Osteoblast (primary cell): ENCODE results near the gene ZNF608. TPM values are rescaled to one million over a fixed set of nuclear protein-coding genes. Genes with fewer than 3 reads are reported as not detected.

ENCODE experiments used
- DNase-seq: peaks from one replicate; pipeline ENCODE4 v3.0.0; 2011; ENCODE audit warnings: low spot score, mixed read lengths; ENCODE audit not compliant: insufficient read length; ENCODE audit errors: missing footprints
- H2AFZ ChIP-seq: 2 replicates; pipeline ENCODE4 v1.6.0; 2011; ENCODE audit warnings: mild to moderate bottlenecking, low read length
- H3K27ac ChIP-seq: 2 replicates; pipeline ENCODE4 v1.5.1; 2011; ENCODE audit warnings: mild to moderate bottlenecking, low read depth, low read length, moderate library complexity
- H3K27me3 ChIP-seq: 2 replicates; pipeline ENCODE4 v1.6.0; 2012; ENCODE audit warnings: mild to moderate bottlenecking, control low read depth, inconsistent platforms, low read length, moderate library complexity; ENCODE audit not compliant: insufficient read depth
- H3K36me3 ChIP-seq: 2 replicates; pipeline ENCODE4 v1.5.1; 2011; ENCODE audit warnings: mild to moderate bottlenecking, low read length, control low read depth, moderate library complexity; ENCODE audit not compliant: insufficient read depth
- H3K4me1 ChIP-seq: 2 replicates; pipeline ENCODE4 v1.5.1; 2011; ENCODE audit warnings: mild to moderate bottlenecking, low read length, control low read depth, moderate library complexity; ENCODE audit not compliant: insufficient read depth
- H3K4me2 ChIP-seq: 2 replicates; pipeline ENCODE4 v1.6.0; 2011; ENCODE audit warnings: mild to moderate bottlenecking, low read length; ENCODE audit not compliant: insufficient read depth
- H3K4me3 ChIP-seq: fragments of 200-600 bp; sonication (generic); 3 replicates; pipeline ENCODE4 v1.5.1; 2012; ENCODE audit warnings: mild to moderate bottlenecking, low read length, inconsistent platforms; ENCODE audit not compliant: insufficient read depth
- H3K79me2 ChIP-seq: 2 replicates; pipeline ENCODE4 v1.6.0; 2012; ENCODE audit warnings: mild to moderate bottlenecking, low read length, control low read depth, inconsistent platforms; ENCODE audit not compliant: insufficient read depth
- H3K9me3 ChIP-seq: 2 replicates; pipeline ENCODE4 v1.5.1; 2011; ENCODE audit warnings: low read depth, low read length, control low read depth
- H4K20me1 ChIP-seq: 2 replicates; pipeline ENCODE4 v1.6.0; 2012; ENCODE audit warnings: mild to moderate bottlenecking, low read length, control low read depth; ENCODE audit not compliant: insufficient read depth
- total RNA-seq: library from RNA; depleted of rRNA; stranded (reverse); fragments of >200 nt; gene quantifications from 2 replicates; pipeline ENCODE4 v1.2.3, GENCODE V29; 2012
- TF ChIP-seq, protein P1 (sequence below): IDR thresholded peaks from 2 replicates; pipeline ENCODE4 v1.5.1; 2011; ENCODE audit warnings: mild to moderate bottlenecking, low read depth, low read length, moderate library complexity; ENCODE audit errors: extremely low read depth

ZNF608 gene
- total RNA-seq, 1 donor: 11.6 TPM

DNA sequence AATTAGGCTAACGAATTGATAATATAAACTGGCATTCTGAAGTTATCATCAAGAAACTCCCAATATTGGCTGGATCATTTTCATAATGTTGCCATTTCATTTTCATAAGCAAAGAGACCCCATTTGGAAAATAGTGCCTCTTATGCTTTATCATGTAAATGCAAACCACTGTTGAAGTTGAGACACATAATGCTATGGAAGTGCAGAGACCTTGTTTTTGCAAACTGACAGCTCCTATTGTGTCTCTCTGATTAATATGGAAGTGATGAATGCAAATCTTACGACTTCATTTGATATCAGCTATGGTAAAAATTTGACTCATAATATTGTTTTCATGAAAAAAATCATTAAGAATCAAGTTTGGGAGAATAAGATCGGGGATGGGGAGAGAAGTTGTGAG, 25.3 kb upstream of the ZNF608 start:
- no peak overlapping the region for H3K27ac ChIP-seq
- H3K79me2 ChIP-seq: no peaks in the 10 kb centered on the region
- H3K4me2 ChIP-seq: no peak overlapping the region
- H3K9me3 ChIP-seq: no peaks in the 10 kb centered on the region
- no peak overlapping the region for H2AFZ ChIP-seq
- no peaks in the 10 kb centered on the region for H3K27me3 ChIP-seq
- no peak for DNase-seq
- no peaks in the 10 kb centered on the region for H4K20me1 ChIP-seq
- H3K4me1 ChIP-seq: no peaks in the 10 kb centered on the region
- TF ChIP-seq, protein P1, sequence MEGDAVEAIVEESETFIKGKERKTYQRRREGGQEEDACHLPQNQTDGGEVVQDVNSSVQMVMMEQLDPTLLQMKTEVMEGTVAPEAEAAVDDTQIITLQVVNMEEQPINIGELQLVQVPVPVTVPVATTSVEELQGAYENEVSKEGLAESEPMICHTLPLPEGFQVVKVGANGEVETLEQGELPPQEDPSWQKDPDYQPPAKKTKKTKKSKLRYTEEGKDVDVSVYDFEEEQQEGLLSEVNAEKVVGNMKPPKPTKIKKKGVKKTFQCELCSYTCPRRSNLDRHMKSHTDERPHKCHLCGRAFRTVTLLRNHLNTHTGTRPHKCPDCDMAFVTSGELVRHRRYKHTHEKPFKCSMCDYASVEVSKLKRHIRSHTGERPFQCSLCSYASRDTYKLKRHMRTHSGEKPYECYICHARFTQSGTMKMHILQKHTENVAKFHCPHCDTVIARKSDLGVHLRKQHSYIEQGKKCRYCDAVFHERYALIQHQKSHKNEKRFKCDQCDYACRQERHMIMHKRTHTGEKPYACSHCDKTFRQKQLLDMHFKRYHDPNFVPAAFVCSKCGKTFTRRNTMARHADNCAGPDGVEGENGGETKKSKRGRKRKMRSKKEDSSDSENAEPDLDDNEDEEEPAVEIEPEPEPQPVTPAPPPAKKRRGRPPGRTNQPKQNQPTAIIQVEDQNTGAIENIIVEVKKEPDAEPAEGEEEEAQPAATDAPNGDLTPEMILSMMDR: no peak
- no peak overlapping the region for H3K4me3 ChIP-seq
- no peaks in the 10 kb centered on the region for H3K36me3 ChIP-seq

- no peak overlapping the region for H3K4me2 ChIP-seq
- no peaks in the 10 kb centered on the region for H3K79me2 ChIP-seq
- H3K9me3 ChIP-seq: no peaks in the 10 kb centered on the region
- H3K27ac ChIP-seq: no peak overlapping the region
- DNase-seq: no peak
- H2AFZ ChIP-seq: no peak overlapping the region
- TF ChIP-seq, protein P1: no peak
- H4K20me1 ChIP-seq: no peaks in the 10 kb centered on the region
- no peak overlapping the region for H3K4me3 ChIP-seq
- no peaks in the 10 kb centered on the region for H3K36me3 ChIP-seq
- H3K4me1 ChIP-seq: no peaks in the 10 kb centered on the region
- H3K27me3 ChIP-seq: no peaks in the 10 kb centered on the region
Observed at GRCh38 chr5:124764992-124765611, 18.7 kb upstream of the ZNF608 start.

DNA sequence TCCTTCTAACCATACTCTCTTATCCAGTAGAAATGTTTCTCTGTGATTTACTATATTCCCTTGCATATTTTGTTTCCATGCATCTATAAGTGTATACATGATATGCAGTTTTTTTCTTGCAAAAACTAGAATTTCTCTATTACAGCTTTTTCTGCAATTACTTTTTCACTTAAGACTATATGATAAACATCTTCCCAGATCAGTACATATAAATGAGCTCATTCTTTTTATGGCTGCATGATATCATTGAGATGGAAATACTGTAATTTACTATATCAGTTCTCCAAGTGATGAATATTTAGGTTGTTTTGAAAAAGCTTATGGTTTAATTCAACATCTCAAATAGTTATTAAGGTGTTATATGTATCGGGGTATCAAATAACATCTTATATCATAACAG, 18.1 kb upstream of the ZNF608 start:
- Histone ChIP-seq H3K4me1 (no peaks in the 10 kb centered on the region), H3K4me3 (no peak overlapping the region), H3K36me3 (no peaks in the 10 kb centered on the region), H3K79me2 (no peaks in the 10 kb centered on the region), H3K27me3 (no peaks in the 10 kb centered on the region), H2AFZ (no peak overlapping the region), H4K20me1 (no peaks in the 10 kb centered on the region), H3K27ac (no peak overlapping the region), H3K9me3 (no peaks in the 10 kb centered on the region), H3K4me2 (no peak overlapping the region)
- DNase-seq: no peak
- TF ChIP-seq, protein P1: no peak

DNA sequence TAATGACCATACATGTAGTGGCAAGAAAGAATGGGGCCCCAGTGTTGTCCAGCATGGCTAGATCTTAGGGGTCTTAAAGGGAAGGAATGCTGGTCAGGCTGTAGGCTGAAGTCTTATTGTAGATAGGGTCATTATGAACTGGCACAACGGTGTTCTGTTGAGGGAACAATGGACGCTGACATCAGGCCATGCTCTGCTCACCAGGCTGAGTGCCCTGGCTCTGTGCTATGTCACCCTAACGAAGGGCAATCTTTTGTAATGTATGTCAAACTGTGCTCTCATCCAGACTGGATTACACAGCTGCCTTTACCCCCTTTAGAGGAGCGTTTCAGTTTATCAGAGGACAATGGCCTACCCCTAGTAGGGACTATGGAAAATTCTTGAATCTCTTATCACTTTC, 14.6 kb upstream of the ZNF608 start:
- Histone ChIP-seq H2AFZ (no peak overlapping the region), H3K79me2 (no peaks in the 10 kb centered on the region), H3K36me3 (no peaks in the 10 kb centered on the region), H3K9me3 (no peaks in the 10 kb centered on the region), H3K4me2 (no peak overlapping the region), H3K27ac (no peak overlapping the region), H3K4me1 (no peaks in the 10 kb centered on the region), H3K4me3 (no peak overlapping the region), H4K20me1 (no peaks in the 10 kb centered on the region), H3K27me3 (no peaks in the 10 kb centered on the region)
- TF ChIP-seq, protein P1: no peak
- DNase-seq: no peak
